ENCODE measurements around the gene DICER1.
"Not testable (repeated sequence)": the region's sequence is repeated elsewhere in the genome, so short reads cannot be mapped to it uniquely, and the experiment has no call there.

Gene DICER1

GRCh38 chr14:95185033-95185766 lies 27.9 kb upstream of the DICER1 start:
- DNase-seq (ENCODE audit: low read depth in 2 of 2), result no peak

GRCh38 chr14:95184413-95184790 lies 27.1 kb upstream of the DICER1 start:
- DNase-seq (ENCODE audit: low read depth in 2 of 2), result no peak

DNA sequence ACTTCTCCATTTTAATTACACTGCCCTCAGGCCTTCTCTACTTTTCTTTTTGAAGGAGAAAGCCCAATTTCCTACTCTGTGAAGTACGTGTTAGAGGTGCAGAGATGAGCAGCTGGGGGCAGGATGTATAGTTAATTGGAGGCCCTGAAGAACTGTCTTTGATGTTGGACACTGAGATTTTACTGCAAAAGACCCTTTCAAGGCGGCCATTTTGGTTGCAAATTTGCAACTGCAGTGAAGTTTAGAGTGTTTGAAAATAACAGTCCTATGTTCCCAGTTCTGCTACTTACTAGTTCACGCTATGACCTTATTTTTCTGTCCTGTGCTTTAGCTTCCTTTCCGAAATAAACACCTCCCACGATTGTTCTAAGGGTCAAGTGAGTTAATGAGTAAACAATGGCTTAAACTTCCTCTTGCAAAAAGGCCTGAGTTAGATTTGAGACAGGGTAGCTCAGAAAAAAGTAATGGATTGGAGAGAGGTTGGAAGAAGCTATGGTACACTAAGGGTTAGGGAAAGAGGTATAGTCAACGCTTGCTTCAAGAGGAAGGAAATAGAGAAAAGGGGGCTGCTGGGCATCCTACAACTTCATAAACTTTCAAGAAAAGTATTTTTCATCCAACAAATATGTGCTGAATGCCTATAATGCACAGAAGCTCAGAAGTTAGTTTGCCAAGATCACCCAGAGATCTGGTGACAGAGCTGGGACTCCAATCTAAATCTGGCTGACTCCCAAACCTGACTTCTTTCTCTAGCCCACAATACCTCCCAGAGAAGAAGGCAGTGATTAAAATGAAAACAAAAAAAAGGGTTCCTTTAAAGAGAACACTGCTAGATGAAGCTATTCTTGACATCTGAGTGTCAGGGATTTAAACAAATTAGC lies 26.4 kb upstream of the DICER1 start:
- DNase-seq (ENCODE audit: low read depth in 2 of 2), result no peak

GRCh38 chr14:95183082-95183481 lies 25.8 kb upstream of the DICER1 start:
- no peak for DNase-seq (ENCODE audit: low read depth in 2 of 2)

GRCh38 chr14:95182379-95182778 lies 25.1 kb upstream of the DICER1 start:
- no peak for DNase-seq (ENCODE audit: low read depth in 2 of 2)

DNA sequence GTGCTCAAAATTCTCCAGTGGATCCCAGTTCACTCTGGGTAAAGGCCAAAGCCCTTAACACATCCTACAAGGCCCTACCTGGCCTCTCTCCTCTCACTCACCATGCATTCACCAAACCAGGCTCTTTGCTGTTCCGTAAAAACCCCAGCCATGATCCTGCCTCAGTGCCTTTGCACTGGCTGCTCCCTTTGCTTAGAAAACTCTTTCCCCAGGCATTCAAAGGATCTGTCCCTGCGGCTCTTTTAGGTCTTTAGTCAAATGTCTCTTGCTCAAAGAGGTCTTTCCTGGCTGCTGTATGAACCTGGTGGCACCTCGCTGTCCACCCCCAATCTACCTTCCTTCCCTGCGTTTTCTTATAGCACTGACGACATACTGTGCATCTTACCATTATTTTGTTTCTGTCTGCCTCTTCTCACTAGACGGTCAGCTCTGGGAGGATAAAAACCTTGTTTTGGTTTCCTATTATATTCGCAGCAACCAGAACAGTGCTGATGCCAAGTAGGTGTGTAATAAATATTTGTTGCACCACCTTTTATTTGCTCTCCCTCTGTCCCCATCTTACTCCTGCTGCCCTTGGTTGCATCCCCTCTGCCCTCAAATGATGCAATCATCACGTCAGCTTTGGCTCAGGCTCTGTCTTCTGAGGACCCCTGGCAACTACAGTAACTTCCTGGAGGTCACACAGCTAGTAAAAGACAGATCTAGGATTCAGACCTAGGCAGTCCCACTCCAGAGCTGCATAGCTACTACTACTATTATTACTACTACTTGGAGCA lies 23.8 kb upstream of the DICER1 start:
- DNase-seq (ENCODE audit: low read depth in 2 of 2), result no peak

- not testable (repeated sequence) for DNase-seq (ENCODE audit: low read depth in 2 of 2)
Observed at GRCh38 chr14:95175670-95176069, 18.3 kb upstream of the DICER1 start.

- DNase-seq (ENCODE audit: low read depth in 2 of 2), result no peak
Observed at GRCh38 chr14:95174184-95174792, 17.0 kb upstream of the DICER1 start.

DNA sequence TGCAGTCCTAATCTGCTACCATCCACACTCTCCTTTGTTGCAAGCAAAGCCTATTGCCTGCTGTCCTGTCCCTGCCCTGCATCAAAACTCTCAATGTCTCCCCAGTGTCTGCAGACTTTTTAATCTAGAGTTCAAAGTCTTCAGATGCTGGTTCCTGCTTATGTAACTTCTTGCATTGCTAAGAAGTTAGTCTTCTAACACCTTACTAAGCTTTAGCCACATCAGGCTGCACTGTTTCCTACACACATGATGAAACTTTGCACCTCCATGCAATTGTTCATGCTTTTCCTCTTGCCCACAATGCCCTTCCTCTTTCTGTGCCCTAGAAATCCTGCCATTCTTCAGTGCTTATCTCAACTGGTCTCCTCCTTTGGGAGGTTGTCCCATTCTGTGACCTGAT lies 16.2 kb upstream of the DICER1 start:
- no peak for DNase-seq (ENCODE audit: low read depth in 2 of 2)

- no peak for DNase-seq (ENCODE audit: low read depth in 2 of 2)
Observed at GRCh38 chr14:95167177-95167576, 9.8 kb upstream of the DICER1 start.

- no peak for DNase-seq (ENCODE audit: low read depth in 2 of 2)
Observed at GRCh38 chr14:95165517-95165916, 8.2 kb upstream of the DICER1 start.

DNA sequence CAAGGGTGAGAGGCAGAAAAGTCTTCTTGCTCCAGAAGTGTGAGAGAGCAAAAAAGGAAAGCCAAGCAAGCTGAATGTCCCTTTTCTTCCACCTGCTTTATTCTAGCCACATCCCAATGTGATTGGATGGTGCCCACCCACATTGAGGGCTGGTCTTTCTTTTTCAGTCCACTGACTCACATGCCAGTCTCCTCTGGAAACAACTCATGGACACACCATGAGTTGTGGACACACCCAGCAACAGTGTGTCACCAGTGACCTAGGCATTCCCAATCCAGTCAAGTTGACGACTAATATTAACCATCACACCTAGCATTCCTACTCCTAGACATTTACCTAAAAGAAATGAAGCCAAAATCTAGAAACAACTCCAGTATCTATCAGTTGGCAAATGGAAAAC lies 7.2 kb upstream of the DICER1 start:
- DNase-seq (ENCODE audit: low read depth in 2 of 2), result no peak

- no peak for DNase-seq (ENCODE audit: low read depth in 2 of 2)
Observed at GRCh38 chr14:95163666-95164065, 6.3 kb upstream of the DICER1 start.

GRCh38 chr14:95163132-95163531 lies 5.8 kb upstream of the DICER1 start:
- DNase-seq (ENCODE audit: low read depth in 2 of 2), result no peak

DNA sequence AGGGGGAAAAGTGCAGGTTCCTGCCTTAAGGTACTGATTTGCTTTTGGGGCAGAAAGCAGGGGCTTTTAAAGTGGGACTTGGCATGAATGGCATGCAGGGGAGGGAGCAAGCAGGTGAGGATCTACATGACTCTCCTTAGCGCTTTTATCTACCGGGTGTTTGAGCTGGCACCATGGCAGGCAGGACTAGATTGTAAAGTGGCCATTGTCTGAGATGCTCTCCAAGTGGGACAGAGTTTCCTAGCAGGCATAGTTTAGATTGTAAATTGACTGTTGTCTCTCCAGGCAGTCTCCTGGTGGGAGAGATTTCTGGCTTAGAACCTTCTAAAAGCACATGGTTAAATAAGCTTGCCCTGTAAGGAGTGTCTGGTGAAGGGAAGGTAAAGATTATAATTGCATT lies 5.3 kb upstream of the DICER1 start:
- no peak for DNase-seq (ENCODE audit: low read depth in 2 of 2)

DNA sequence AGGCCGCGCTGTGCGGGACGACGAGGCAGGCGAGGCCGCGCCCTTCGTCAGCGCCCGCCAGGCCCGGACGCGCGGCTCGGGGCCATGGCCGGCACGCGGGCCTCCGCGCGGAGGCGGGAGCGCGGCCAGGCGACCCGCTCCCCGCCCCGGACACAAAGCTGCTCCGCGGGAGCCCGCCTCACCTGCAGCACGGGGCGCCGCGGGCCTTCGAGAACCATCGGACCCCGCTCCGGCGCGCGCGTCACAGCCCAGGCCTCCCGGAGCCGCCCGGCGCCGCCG lies 342 bp downstream of the DICER1 start:
- no peak for DNase-seq (ENCODE audit: low read depth in 2 of 2)

DNA sequence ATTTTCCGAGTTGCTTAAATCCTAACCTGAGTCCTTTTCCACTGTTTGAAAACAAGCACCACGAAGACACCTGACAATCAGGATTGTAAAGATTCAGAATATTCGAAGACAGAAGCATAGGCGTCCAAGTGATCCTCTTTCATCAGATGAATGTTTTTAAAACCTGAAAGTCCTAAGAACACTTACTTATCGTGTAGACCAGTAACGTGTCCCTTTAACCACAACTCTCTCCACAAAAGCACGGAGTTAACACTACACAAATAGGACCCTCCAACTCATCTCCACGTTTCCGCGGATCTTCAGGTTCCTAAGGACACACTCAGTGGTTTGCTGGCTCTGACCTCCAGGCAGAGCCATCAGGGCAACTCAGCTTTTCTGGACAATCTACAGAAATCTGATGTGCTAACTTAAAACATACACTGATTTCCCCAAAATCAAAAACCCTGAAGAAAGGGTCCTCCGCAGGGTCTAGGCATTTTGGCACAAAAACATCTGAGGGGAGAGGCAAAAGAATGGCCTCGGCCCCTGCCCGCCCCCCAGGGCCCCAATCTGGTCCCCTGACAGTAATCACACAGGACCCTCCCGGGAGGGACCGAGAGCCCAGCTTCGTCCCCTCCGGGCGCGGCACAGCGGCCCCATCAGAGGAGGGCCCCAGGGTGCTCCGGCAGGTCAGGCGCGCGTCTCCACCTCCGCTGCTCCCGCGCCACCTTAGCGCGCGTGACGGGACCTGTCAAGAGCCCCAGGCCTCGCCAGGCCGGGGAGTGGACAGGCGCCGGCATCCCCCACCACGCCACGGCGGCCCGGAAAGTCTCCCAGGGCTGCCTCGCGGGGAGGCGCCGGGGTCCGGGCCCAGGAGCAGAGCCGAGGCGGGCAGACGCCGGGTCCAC lies 925 bp downstream of the DICER1 start:
- DNase-seq (ENCODE audit: low read depth in 2 of 2), result no peak

- no peak for DNase-seq (ENCODE audit: low read depth in 2 of 2)
Observed at GRCh38 chr14:95155045-95155444, 2.3 kb downstream of the DICER1 start.

DNA sequence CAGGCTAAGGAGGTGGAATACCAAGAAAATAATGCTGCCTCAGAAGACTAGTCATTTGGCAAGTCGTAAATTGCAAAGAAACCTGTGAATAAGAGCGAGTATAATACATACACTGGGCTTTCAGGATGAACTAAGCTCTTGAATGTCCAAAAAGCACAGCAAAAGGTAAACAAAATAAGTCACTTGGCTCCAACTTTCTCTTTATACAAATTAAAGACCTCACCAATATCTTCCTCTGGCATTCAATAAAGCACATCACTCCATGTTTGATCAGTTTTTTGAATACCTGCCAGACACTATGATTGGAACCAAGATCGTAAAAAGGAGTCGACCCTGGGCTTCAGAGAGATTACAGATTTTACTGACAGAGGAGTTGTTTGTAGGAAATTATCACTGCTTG lies 3.5 kb downstream of the DICER1 start:
- no peak for DNase-seq (ENCODE audit: low read depth in 2 of 2)

- no peak for DNase-seq (ENCODE audit: low read depth in 2 of 2)
Observed at GRCh38 chr14:95151561-95151960, 5.8 kb downstream of the DICER1 start.

GRCh38 chr14:95150910-95151309 lies 6.4 kb downstream of the DICER1 start:
- no peak for DNase-seq (ENCODE audit: low read depth in 2 of 2)

Measured in stimulated activated CD8-positive, alpha-beta memory T cell treated with anti-CD3 and anti-CD28 coated beads, Interleukin-7, amount 100 ng/mL, for 1 hour (primary cell).